CD4-positive, alpha-beta T cell (primary cell): ENCODE results near the gene LRRC55. TPM values are rescaled to one million over a fixed set of nuclear protein-coding genes. Genes with fewer than 3 reads are reported as not detected.

Experiments used
- ATAC-seq: fragments of 200-7000 bp; cut with Tn5 transposase; one replicate; pipeline ENCODE4 v1.10.0; 2022; ENCODE audit warnings: mild to moderate bottlenecking; ENCODE audit not compliant: poor library complexity
- CTCF ChIA-PET: fragments of 350-600 bp; sonication (Branson Sonifier 250); formaldehyde crosslinking; loops from one replicate; lab custom pipeline; 2021; ENCODE audit warnings: antibody characterized with exemption, inconsistent platforms; lab: Charles Lee
- POLR2A ChIA-PET: fragments of 350-600 bp; sonication (Branson Sonifier 250); formaldehyde crosslinking; loops from one replicate; lab custom pipeline; 2021; ENCODE audit warnings: antibody characterized with exemption, inconsistent platforms; lab: Charles Lee
- DNase-seq, 14 experiments: peaks; one replicate each; pipeline ENCODE4 v3.0.0-alpha.2; 2013 to 2020; ENCODE audit warnings: mixed read lengths in 2 of 14
- H3K27ac ChIP-seq, 2 donors: one replicate each; pipeline versions ENCODE4 v1.5.1 to v1.7.0; 2013; ENCODE audit warnings: low read length in 2 of 2, low read depth in 1 of 2, mild to moderate bottlenecking in 1 of 2
- H3K27me3 ChIP-seq, 2 experiments: 1 replicate in 1 of 2; 2 replicates in 1 of 2; pipeline versions ENCODE4 v1.6.1 to v1.7.0; 2013; ENCODE audit warnings: low read length in 2 of 2, control low read depth in 1 of 2, mild to moderate bottlenecking in 1 of 2, moderate library complexity in 1 of 2; ENCODE audit not compliant: insufficient read depth in 2 of 2, control insufficient read depth in 1 of 2
- H3K36me3 ChIP-seq: one replicate; pipeline ENCODE4 v1.6.1; 2013; ENCODE audit warnings: low read length, control low read depth; ENCODE audit not compliant: insufficient read depth
- H3K4me1 ChIP-seq: one replicate; pipeline ENCODE4 v1.6.1; 2013; ENCODE audit warnings: low read length, control low read depth; ENCODE audit not compliant: insufficient read depth
- H3K4me3 ChIP-seq: one replicate; pipeline ENCODE4 v1.5.1; 2013; ENCODE audit warnings: mild to moderate bottlenecking, low read length, moderate library complexity
- H3K9me3 ChIP-seq, 2 experiments: 1 replicate in 1 of 2; 2 replicates in 1 of 2; pipeline versions ENCODE4 v1.6.1 to v1.7.0; 2013; ENCODE audit warnings: low read length in 2 of 2, mild to moderate bottlenecking in 2 of 2, control low read depth in 1 of 2, moderate library complexity in 1 of 2; ENCODE audit not compliant: control insufficient read depth in 1 of 2, insufficient read depth in 1 of 2
- H3K27ac Mint-ChIP-seq: one replicate; pipeline ENCODE4 v1.8.0; 2020; ENCODE audit warnings: mixed read lengths
- H3K27me3 Mint-ChIP-seq: one replicate; pipeline ENCODE4 v1.8.0; 2021; ENCODE audit warnings: mixed read lengths
- H3K36me3 Mint-ChIP-seq: one replicate; pipeline ENCODE4 v1.8.0; 2021; ENCODE audit warnings: low read depth, mixed read lengths
- H3K4me1 Mint-ChIP-seq: one replicate; pipeline ENCODE4 v1.8.0; 2021; ENCODE audit warnings: low read depth, mixed read lengths
- H3K4me3 Mint-ChIP-seq: one replicate; pipeline ENCODE4 v1.8.0; 2020; ENCODE audit warnings: mild to moderate bottlenecking, mixed read lengths
- H3K9me3 Mint-ChIP-seq: one replicate; pipeline ENCODE4 v1.8.0; 2020; ENCODE audit warnings: mixed read lengths
- CTCF ChIP-seq: fragments of 200-600 bp; IDR thresholded peaks from one replicate; pipeline ENCODE4 v1.8.0; 2022; ENCODE audit warnings: antibody characterized with exemption, mild to moderate bottlenecking
- intact Hi-C, 2 experiments: fragments of 100-400 bp; cut with DNase I in 1 of 2; cut with micrococcal nuclease in 1 of 2; formaldehyde crosslinking; loops; one replicate each; pipeline versions ENCODE4 v1.15.1 to v1.9.0; 2023 to 2025; cut with DNase I, micrococcal nuclease
- total RNA-seq, 174 experiments: library from RNA in 2 of 174; stranded (reverse) in 2 of 174; gene quantifications; one replicate each; pipeline ENCODE4 v1.2.3 and lab custom pipeline; 2021 to 2026

The LRRC55 gene
- total RNA-seq, 2 experiments from 2014 or later, result not detected

DNA sequence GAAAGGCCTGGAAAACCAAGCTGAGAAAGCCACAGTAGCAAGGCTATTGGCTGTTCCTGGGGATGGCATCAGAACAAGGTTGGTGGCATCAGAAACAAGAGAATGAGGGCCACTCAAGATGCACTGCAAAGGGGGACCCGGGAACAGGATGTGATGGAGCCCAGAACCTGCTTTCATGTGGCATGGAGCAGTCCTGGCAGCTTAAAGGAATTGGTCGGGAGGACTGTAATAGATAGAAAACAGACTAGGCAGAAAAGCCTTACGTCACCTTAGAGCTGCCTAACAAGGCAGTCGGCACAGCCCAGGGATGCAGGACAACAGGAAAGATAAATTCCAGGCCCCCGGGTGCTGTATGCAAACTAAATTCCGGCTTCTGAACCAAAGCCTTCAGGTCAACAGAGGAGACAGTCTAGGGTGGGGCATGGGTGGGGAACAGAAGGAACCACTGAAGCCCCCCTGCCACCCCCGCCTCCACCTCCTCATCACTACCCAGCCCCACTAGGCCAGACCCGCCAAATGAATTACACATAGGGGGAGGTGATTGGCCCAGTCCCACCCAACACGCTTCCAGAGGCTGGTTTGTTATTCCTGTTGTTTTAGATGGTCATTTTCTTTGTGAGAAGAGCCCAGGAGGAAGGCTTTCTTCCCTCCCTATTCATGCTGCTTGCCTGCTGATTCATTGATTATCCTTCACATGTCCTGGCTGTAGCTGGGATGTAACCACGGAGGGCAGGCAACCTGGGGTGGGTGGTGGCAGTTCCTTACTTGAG is 25.7 kb upstream of the LRRC55 start:
- DNase-seq (no peak), ATAC-seq (no peak)
- H3K9me3 Mint-ChIP-seq, result no peaks in the 10 kb centered on the region
- Histone ChIP-seq H3K9me3 (no peaks in the 10 kb centered on the region), H3K27me3 (peaks cover 6 to 8% of the 10 kb centered on the region in 2 experiments), H3K36me3 (no peaks in the 10 kb centered on the region), H3K27ac (no peak overlapping the region), H3K4me3 (no peak overlapping the region), H3K4me1 (no peaks in the 10 kb centered on the region)
- TF ChIP-seq CTCF, result no peak
- ChIA-PET CTCF (no interaction called here), POLR2A (no interaction called here)
- peaks cover 40% of the 10 kb centered on the region for H3K27me3 Mint-ChIP-seq
- H3K4me3 Mint-ChIP-seq, result no peak overlapping the region
- H3K27ac Mint-ChIP-seq, result no peak overlapping the region
- intact Hi-C loops, result no loop called here
- no peaks in the 10 kb centered on the region for H3K36me3 Mint-ChIP-seq
- H3K4me1 Mint-ChIP-seq, result no peaks in the 10 kb centered on the region

DNA sequence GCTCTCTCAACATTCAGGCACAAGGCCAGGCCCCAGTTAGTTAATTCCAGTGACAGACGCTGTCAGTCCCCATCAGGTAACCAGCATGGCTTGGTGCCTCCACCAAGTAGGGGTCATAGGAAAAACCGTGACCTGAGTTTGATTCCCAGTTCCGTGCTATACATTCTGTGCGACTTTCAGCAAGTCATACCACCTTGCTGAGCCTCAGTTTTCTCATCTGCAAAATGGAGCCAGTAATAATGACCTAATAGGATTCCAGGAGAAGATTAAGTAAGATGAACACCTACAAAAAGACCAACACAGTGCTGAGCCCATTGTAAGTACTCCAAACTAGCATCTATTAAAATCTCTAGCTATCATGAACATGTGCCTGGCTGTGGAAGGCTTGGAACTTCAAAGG is 24.8 kb upstream of the LRRC55 start:
- no peaks in the 10 kb centered on the region for H3K4me1 ChIP-seq
- DNase-seq, result no peak
- H3K36me3 Mint-ChIP-seq, result no peaks in the 10 kb centered on the region
- H3K27me3 Mint-ChIP-seq, result peaks cover 44% of the 10 kb centered on the region
- CTCF ChIA-PET, result interaction anchor here (0.9 kb wide), 1 partner anchor 14 kb away, joined by 3 read pairs; no protein-coding TSS in a partner anchor
- H3K27me3 ChIP-seq, result peaks cover 6 to 8% of the 10 kb centered on the region in 2 experiments
- no peak for TF ChIP-seq CTCF
- intact Hi-C loops, result no loop called here
- no peak overlapping the region for H3K27ac ChIP-seq
- no peak overlapping the region for H3K4me3 Mint-ChIP-seq
- H3K4me3 ChIP-seq, result no peak overlapping the region
- ATAC-seq, result no peak
- POLR2A ChIA-PET, result no interaction called here
- H3K9me3 Mint-ChIP-seq, result no peaks in the 10 kb centered on the region
- H3K4me1 Mint-ChIP-seq, result no peaks in the 10 kb centered on the region
- H3K36me3 ChIP-seq, result no peaks in the 10 kb centered on the region
- H3K27ac Mint-ChIP-seq, result no peak overlapping the region
- no peaks in the 10 kb centered on the region for H3K9me3 ChIP-seq

DNA sequence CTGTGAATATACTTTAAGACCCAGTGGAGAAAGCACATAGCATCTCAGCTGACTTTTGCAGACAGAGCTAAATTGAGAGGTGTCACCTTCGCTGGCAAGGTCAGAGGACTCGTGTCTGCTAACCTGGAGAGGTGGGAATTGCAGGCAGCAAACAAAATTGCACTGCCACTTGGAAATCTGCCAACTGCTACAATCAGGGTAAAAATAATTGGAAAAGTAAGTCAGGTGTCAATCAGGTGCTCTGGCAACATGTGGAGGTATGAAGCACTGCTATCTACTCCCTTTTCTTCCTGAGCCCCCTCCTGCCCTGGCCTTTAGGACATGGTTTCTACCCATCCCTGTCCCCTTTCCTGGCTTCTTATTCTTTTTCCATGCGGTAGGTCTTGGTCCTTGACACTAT is 24.1 kb upstream of the LRRC55 start:
- Histone ChIP-seq H3K4me1 (no peaks in the 10 kb centered on the region), H3K9me3 (no peaks in the 10 kb centered on the region), H3K4me3 (no peak overlapping the region), H3K27ac (no peak overlapping the region), H3K27me3 (peaks cover 6 to 8% of the 10 kb centered on the region in 2 experiments), H3K36me3 (no peaks in the 10 kb centered on the region)
- ATAC-seq (no peak), DNase-seq (no peak)
- H3K27ac Mint-ChIP-seq, result no peak overlapping the region
- intact Hi-C loops, result no loop called here
- no peaks in the 10 kb centered on the region for H3K36me3 Mint-ChIP-seq
- H3K9me3 Mint-ChIP-seq, result no peaks in the 10 kb centered on the region
- H3K27me3 Mint-ChIP-seq, result peaks cover 41% of the 10 kb centered on the region
- POLR2A ChIA-PET, result no interaction called here
- no peaks in the 10 kb centered on the region for H3K4me1 Mint-ChIP-seq
- no peak overlapping the region for H3K4me3 Mint-ChIP-seq
- no peak for TF ChIP-seq CTCF
- CTCF ChIA-PET, result interaction anchor here (0.9 kb wide), 1 partner anchor 15 kb away, joined by 3 read pairs; no protein-coding TSS in a partner anchor
